Stimulated activated effector memory CD8-positive, alpha-beta T cell treated with anti-CD3 and anti-CD28 coated beads, Interleukin-12 subunit alpha, Interleukin-12 subunit beta, amount 100 ng/mL, for 72 hours (primary cell): ENCODE data around the gene TMEM163.

Experiments used
- ATAC-seq: fragments of 150-1000 bp; cut with Tn5 transposase; 2 replicates; pipeline ENCODE4 v1.10.0; 2021
- DNase-seq, 2 donors: peaks; one replicate each; pipeline ENCODE4 v3.0.0; 2021 to 2022; ENCODE audit warnings: low spot score in 2 of 2
- H3K27ac Mint-ChIP-seq: one replicate; pipeline ENCODE4 v1.8.0; 2022; ENCODE audit warnings: mild to moderate bottlenecking, mixed read lengths
- H3K36me3 Mint-ChIP-seq: one replicate; pipeline ENCODE4 v1.8.0; 2022; ENCODE audit warnings: mild to moderate bottlenecking, mixed read lengths
- H3K4me1 Mint-ChIP-seq: one replicate; pipeline ENCODE4 v1.8.0; 2022; ENCODE audit warnings: mixed read lengths
- H3K4me3 Mint-ChIP-seq: one replicate; pipeline ENCODE4 v1.8.0; 2022; ENCODE audit warnings: mild to moderate bottlenecking, mixed read lengths
- H3K9me3 Mint-ChIP-seq: one replicate; pipeline ENCODE4 v1.8.0; 2022; ENCODE audit warnings: mixed read lengths

Gene TMEM163

GRCh38 chr2:134446383-134447017 is 272.3 kb downstream of the TMEM163 start:
- Mint-ChIP-seq H3K4me1 (peaks cover 15% of the 10 kb centered on the region), H3K9me3 (no peaks in the 10 kb centered on the region), H3K4me3 (no peak overlapping the region), H3K36me3 (peaks cover 35% of the 10 kb centered on the region), H3K27ac (no peak overlapping the region)
- ATAC-seq (no peak), DNase-seq (no peak)

DNA sequence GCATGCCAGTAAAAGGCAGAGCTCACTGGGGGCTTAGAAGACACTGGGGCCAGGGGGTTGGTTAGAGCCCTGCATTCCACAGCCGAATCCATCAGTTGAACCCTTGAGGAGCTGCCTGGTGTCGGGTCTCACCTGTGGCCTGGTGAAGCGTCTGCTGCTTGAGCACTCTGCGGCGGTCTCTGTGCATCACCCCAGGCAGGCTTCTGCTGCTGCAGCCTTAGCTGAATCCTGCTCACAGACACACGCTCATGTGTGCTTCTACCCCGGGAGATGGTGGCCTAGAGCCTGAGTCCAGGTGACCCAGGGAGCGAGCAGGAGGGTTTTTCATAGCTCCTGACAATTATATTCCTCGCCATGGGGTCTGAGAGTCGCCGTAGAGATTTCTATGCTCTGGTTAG is 272.8 kb downstream of the TMEM163 start:
- ATAC-seq: no peak
- Mint-ChIP-seq H3K4me3 (no peak overlapping the region), H3K9me3 (no peaks in the 10 kb centered on the region), H3K4me1 (peaks cover 10% of the 10 kb centered on the region), H3K27ac (no peak overlapping the region), H3K36me3 (peaks cover 35% of the 10 kb centered on the region)
- DNase-seq: no peak

DNA sequence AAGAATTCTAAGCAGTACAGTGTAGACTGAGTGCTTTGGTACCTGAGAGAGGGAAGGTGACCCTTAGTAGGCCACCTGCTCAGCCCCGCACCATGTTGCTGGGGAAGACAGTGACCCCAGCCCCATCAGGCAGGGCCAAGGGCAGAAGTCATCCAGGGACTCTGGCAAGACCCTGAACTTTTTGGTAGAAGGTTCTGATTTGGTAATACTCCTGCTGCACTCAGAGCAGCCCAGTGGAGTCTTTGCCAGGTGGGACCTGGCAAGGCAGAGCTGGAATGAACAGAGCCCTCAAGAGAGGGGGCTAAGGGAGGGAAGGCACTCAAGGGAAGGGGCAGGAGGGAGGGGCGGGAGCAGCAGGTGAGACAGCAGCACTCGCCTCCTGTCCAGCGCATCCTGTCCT is 273.7 kb downstream of the TMEM163 start:
- ATAC-seq (no peak), DNase-seq (no peak)
- Mint-ChIP-seq H3K4me1 (peaks cover 2% of the 10 kb centered on the region), H3K4me3 (no peak overlapping the region), H3K27ac (no peak overlapping the region), H3K9me3 (no peaks in the 10 kb centered on the region), H3K36me3 (peaks cover 40% of the 10 kb centered on the region)

DNA sequence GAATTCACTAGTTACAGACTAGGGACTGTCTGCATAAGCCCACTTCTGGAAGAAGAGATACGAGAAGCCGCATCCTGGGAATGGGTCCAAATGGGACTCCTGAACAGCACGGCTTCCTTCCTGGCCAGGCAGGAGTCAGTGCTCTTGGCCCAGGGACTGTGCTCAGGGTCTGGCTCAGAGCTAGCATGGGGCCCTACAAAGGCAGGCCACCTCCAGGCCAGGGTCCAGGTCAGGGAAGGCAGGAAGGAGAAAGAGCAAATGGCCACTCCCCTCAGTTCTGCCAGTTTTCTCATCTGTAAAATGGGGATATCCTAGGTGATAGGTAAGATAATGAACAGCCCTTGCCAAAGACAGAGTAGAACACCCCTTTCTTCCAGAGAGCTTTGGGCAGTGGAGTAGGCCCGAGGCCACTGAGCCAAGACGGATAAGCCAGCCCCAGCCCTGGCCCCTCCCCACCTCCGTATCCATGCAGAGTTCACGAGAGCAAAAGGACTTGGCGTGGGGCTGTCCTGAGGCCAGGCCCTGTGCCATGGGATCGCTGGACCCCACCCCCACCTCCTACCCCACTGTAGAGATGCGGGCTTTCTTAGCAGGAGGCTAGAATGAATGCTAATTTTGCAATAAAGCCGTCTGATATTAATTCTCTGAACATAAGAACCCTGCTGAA is 274.9 kb downstream of the TMEM163 start:
- ATAC-seq (no peak), DNase-seq (no peak)
- Mint-ChIP-seq H3K27ac (no peak overlapping the region), H3K9me3 (no peaks in the 10 kb centered on the region), H3K4me3 (no peak overlapping the region), H3K36me3 (peaks cover 33% of the 10 kb centered on the region), H3K4me1 (no peaks in the 10 kb centered on the region)

- Mint-ChIP-seq H3K9me3 (no peaks in the 10 kb centered on the region), H3K36me3 (peaks cover 21% of the 10 kb centered on the region), H3K4me3 (no peak overlapping the region), H3K4me1 (no peaks in the 10 kb centered on the region), H3K27ac (peak overlapping the region; percentile 89)
- DNase-seq (no peak), ATAC-seq (no peak)
Measured at GRCh38 chr2:134441153-134441863, 277.5 kb downstream of the TMEM163 start.

GRCh38 chr2:134440336-134440909 is 278.4 kb downstream of the TMEM163 start:
- no peak for ATAC-seq
- H3K4me1 Mint-ChIP-seq: no peaks in the 10 kb centered on the region
- H3K4me3 Mint-ChIP-seq: no peak overlapping the region
- H3K9me3 Mint-ChIP-seq: no peaks in the 10 kb centered on the region
- peaks cover 21% of the 10 kb centered on the region for H3K36me3 Mint-ChIP-seq
- H3K27ac Mint-ChIP-seq: peak overlapping the region; percentile 71
- DNase-seq: no peak

DNA sequence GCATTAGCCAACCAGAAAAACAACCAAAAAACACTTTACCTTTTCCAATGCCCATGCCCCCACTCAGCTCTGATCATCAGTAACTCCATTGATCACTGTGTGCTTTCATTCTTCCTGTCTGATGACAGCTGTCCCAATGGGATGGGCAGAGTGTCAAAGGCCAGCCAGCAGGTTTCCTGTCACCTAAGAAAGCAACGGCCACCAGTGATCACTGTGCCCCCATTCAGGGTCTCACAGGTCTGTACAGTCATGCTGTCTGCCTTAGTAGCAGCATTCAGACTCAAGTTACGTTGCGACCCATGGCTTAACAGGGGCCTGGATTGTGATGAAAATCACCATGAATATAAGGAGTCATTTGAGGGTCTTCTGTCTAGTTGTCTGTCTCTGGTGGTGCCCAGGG is 280.4 kb downstream of the TMEM163 start:
- no peak for DNase-seq
- Mint-ChIP-seq H3K9me3 (no peaks in the 10 kb centered on the region), H3K4me1 (no peaks in the 10 kb centered on the region), H3K36me3 (peaks cover 31% of the 10 kb centered on the region), H3K27ac (peak overlapping the region; percentile 15), H3K4me3 (no peak overlapping the region)
- ATAC-seq: no peak

- ATAC-seq (no peak), DNase-seq (no peak)
- peaks cover 19% of the 10 kb centered on the region for H3K36me3 Mint-ChIP-seq
- no peak overlapping the region for H3K4me3 Mint-ChIP-seq
- H3K9me3 Mint-ChIP-seq: no peaks in the 10 kb centered on the region
- no peak overlapping the region for H3K27ac Mint-ChIP-seq
- H3K4me1 Mint-ChIP-seq: no peaks in the 10 kb centered on the region
Measured at GRCh38 chr2:134436706-134437105, 282.1 kb downstream of the TMEM163 start.

DNA sequence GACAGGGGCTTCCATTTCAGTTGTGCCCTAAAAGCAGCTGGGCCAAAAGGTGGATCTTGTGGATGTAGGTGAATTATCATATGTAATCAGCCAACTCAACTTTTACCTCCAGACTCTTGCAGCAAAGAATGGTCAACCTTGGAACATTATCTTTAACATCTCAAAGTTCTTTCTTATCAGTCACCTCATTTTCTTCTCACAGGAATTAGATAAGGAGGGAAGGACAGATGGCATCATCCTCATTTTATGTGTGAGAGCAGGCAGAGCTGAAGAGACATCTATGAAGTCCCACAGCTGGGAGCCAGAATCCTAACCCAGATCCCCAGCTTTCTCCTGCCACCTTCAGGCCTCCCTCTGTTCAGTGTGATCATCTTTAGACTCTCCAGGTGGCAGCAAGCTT is 282.9 kb downstream of the TMEM163 start:
- peaks cover 21% of the 10 kb centered on the region for H3K36me3 Mint-ChIP-seq
- no peak overlapping the region for H3K27ac Mint-ChIP-seq
- no peaks in the 10 kb centered on the region for H3K4me1 Mint-ChIP-seq
- DNase-seq (no peak), ATAC-seq (no peak)
- H3K4me3 Mint-ChIP-seq: no peak overlapping the region
- H3K9me3 Mint-ChIP-seq: no peaks in the 10 kb centered on the region

GRCh38 chr2:134435505-134435904 is 283.3 kb downstream of the TMEM163 start:
- peaks cover 23% of the 10 kb centered on the region for H3K36me3 Mint-ChIP-seq
- no peak overlapping the region for H3K4me3 Mint-ChIP-seq
- ATAC-seq (no peak), DNase-seq (no peak)
- H3K4me1 Mint-ChIP-seq: no peaks in the 10 kb centered on the region
- H3K9me3 Mint-ChIP-seq: no peaks in the 10 kb centered on the region
- H3K27ac Mint-ChIP-seq: no peak overlapping the region

DNA sequence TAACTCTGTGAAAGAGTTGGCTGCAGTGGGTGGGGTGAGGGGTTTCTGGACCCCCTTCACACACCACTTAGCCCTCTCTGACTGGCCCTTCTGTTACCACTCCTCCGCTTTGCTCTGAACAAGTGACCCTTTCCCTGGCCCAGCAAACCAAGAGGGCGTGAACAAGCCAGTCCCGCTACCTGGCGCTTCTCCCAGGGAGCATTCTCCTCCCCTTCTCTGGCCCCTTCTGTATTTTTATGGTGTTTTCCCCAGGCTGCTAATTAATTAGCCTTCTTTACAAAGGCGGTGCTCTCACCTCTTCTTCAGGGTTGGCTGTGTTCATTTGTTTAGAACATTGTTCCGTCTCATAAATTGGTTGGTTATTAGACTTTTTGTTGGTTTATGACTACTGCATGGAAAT is 284.8 kb downstream of the TMEM163 start:
- H3K9me3 Mint-ChIP-seq: no peaks in the 10 kb centered on the region
- peaks cover 18% of the 10 kb centered on the region for H3K36me3 Mint-ChIP-seq
- ATAC-seq: no peak
- H3K27ac Mint-ChIP-seq: peak overlapping the region; percentile 53
- no peak overlapping the region for H3K4me3 Mint-ChIP-seq
- DNase-seq: no peak
- no peaks in the 10 kb centered on the region for H3K4me1 Mint-ChIP-seq

DNA sequence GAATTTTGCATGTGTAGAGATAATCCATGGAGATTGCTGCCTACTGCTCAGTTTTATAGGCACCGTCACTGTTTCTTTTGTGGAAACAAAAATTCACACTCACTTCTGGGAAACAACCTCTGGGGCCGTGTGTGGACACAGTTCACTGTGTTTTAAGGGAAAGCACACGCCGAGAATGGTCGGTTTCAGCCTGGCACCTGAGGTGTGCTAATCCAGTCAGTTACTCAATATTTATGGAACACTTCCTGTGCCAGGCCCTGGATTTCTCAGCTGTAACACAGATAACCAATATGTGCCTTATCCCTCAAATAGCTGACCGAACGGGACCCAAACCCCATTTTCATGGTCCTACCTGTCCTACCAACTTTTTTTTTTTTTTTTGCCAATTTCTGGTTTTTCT is 285.3 kb downstream of the TMEM163 start:
- Mint-ChIP-seq H3K4me1 (no peaks in the 10 kb centered on the region), H3K9me3 (no peaks in the 10 kb centered on the region), H3K4me3 (no peak overlapping the region), H3K36me3 (peaks cover 18% of the 10 kb centered on the region), H3K27ac (peak overlapping the region; percentile 53)
- no peak for DNase-seq
- no peak for ATAC-seq

- no peak for DNase-seq
- Mint-ChIP-seq H3K36me3 (peaks cover 18% of the 10 kb centered on the region), H3K27ac (no peak overlapping the region), H3K4me1 (no peaks in the 10 kb centered on the region), H3K9me3 (no peaks in the 10 kb centered on the region), H3K4me3 (no peak overlapping the region)
- ATAC-seq: no peak
Measured at GRCh38 chr2:134432435-134432883, 286.3 kb downstream of the TMEM163 start.

- ATAC-seq (no peak), DNase-seq (no peak)
Measured at GRCh38 chr2:134431838-134432434, 286.9 kb downstream of the TMEM163 start.

GRCh38 chr2:134429886-134430285 is 288.9 kb downstream of the TMEM163 start:
- DNase-seq: no peak
- Mint-ChIP-seq H3K36me3 (peaks cover 25% of the 10 kb centered on the region), H3K27ac (no peak overlapping the region), H3K4me1 (peaks cover 15% of the 10 kb centered on the region), H3K9me3 (no peaks in the 10 kb centered on the region), H3K4me3 (no peak overlapping the region)
- ATAC-seq: no peak

More at GRCh38 chr2:134431838-134432434, 286.9 kb downstream of the TMEM163 start:
- Mint-ChIP-seq H3K27ac (no peak overlapping the region), H3K4me3 (no peak overlapping the region), H3K4me1 (no peaks in the 10 kb centered on the region), H3K36me3 (peaks cover 18% of the 10 kb centered on the region), H3K9me3 (no peaks in the 10 kb centered on the region)
